MG63 (cell line): ENCODE measurements around the gene THRB. TPM values are rescaled to one million over a fixed set of nuclear protein-coding genes. Genes with fewer than 3 reads are reported as not detected.

Experiments used
- DNase-seq: peaks from one replicate; pipeline ENCODE4 v3.0.0-alpha.2; 2020
- H3K27me3 ChIP-seq: fragments of 250-450 bp; sonication (Bioruptor Pico); 2 replicates; pipeline ENCODE4 v1.5.1; 2020; ENCODE audit warnings: mild to moderate bottlenecking, moderate library complexity
- H3K36me3 ChIP-seq: fragments of 250-450 bp; sonication (Bioruptor Pico); 2 replicates; pipeline ENCODE4 v1.5.1; 2020; ENCODE audit warnings: mild to moderate bottlenecking, moderate library complexity
- H3K4me3 ChIP-seq: fragments of 250-450 bp; sonication (Bioruptor Pico); 2 replicates; pipeline ENCODE4 v1.5.1; 2020; ENCODE audit warnings: mild to moderate bottlenecking, moderate library complexity
- H3K9me3 ChIP-seq: fragments of 250-450 bp; sonication (Bioruptor Pico); 2 replicates; pipeline ENCODE4 v1.5.1; 2020; ENCODE audit warnings: mild to moderate bottlenecking, moderate library complexity
- total RNA-seq: library from RNA; depleted of rRNA; stranded (reverse); fragments of >200 nt; shearing (Covaris generic); gene quantifications from 2 replicates; pipeline ENCODE4 v1.2.3, GENCODE V29; 2014; ENCODE audit warnings: low replicate concordance

Gene THRB
- total RNA-seq, 1 experiment from 2014 or later, result not detected

DNA sequence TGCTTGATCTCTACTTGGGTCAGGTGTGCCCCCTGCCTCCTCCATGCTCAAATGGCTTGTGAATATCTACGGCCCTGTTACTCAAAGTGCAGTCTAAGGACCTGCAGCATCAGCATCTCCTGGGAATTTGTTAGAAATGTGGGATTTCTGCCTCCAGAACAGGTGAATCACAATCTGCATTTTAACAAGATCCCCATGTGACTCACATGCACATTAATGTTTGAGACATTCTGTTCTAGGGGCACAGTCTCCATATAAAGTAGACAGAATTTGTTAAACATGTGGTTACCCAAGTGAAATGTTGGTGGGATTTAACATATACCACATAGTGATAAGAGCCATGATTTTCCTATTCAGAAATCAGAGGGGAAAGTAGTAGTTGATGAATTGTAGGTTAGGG, 293.3 kb downstream of the THRB start:
- no peaks in the 10 kb centered on the region for H3K36me3 ChIP-seq
- DNase-seq, result no peak

DNA sequence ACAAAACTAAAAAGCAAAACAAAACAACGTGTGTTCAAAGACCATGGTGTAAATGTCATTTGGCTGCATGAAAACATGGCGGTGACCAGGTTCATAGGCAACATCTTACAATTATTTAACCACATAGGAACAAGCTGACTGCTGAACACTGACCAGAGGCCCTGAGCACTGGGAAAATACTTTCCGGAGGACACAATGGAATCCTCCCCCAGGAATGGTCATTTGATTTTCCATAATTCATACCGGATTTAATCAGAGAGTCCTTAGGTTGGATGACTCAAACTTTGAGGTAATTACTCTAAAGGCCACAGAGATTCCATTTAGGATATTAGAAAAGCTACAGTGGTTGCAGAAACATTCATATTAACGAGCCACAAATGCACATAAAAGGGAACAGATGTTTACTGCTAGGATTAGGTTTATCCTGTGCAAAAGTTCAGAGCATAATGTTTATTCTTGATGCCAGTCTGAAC, 294.8 kb downstream of the THRB start:
- no peak overlapping the region for H3K4me3 ChIP-seq
- no peaks in the 10 kb centered on the region for H3K9me3 ChIP-seq
- no peak for DNase-seq
- H3K36me3 ChIP-seq, result no peaks in the 10 kb centered on the region
- no peaks in the 10 kb centered on the region for H3K27me3 ChIP-seq

More for the DNA sequence above, 293.3 kb downstream of the THRB start:
- Histone ChIP-seq H3K9me3 (no peaks in the 10 kb centered on the region), H3K4me3 (no peak overlapping the region), H3K27me3 (no peaks in the 10 kb centered on the region)

DNA sequence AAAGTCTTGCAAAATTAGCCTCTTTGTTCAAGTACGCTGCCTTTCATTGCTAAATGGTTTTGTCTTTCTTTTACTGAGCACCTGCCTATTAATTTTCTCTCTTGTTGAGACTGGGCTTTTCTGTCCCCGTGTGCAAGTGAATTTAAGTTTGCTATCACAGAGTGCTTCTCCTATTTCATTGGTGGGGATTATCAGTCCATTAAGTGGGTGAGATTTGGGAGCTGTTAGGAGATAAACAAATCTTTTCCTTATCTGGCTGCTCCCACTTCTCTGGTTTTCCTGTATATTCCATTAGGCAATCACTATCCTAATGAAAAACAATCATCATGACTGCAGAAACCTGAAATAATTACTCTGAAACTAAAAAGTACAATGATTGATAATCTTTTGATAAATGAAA, 295.4 kb downstream of the THRB start:
- H3K4me3 ChIP-seq, result no peak overlapping the region
- no peaks in the 10 kb centered on the region for H3K9me3 ChIP-seq
- no peaks in the 10 kb centered on the region for H3K36me3 ChIP-seq
- no peak for DNase-seq
- no peaks in the 10 kb centered on the region for H3K27me3 ChIP-seq

DNA sequence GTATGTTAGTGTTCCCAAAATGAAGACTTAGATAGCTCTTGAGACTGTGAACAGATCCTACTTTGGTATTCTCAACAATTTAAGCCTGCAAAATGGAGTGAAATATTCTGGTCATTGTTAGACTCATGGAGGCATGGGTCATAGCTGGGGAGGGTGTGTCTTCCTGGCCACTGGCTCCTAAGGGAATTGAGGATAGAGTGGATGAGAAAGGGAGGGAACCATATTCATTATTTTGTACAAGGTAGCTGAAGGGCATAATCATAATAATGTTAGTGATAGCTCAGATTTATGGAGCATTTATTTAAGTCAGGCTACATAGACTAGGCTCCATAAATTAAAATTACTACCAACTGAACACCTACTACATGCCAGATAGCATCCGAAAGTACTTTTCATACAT, 295.9 kb downstream of the THRB start:
- H3K9me3 ChIP-seq, result no peaks in the 10 kb centered on the region
- no peak for DNase-seq
- H3K4me3 ChIP-seq, result no peak overlapping the region
- no peaks in the 10 kb centered on the region for H3K27me3 ChIP-seq
- no peaks in the 10 kb centered on the region for H3K36me3 ChIP-seq

DNA sequence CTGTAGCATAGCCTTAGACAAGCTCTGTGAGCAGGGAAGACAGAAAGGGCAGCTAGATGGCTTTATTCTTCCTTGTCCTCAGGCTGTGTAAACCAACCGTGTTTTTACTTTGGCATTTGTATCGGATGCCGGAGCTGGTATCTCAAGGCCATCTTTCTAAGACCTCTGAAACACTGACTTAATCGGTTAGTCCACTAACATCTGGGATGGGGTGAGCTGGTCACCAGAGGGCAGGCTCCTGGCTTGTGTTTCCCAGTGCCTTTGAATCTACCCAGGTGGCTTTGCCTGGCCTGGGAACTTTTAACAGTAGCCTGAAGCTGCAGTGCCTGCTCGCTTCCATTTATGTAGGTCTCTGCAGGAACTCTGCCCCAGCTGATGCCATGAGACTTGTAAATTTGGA, 296.8 kb downstream of the THRB start:
- H3K36me3 ChIP-seq, result no peaks in the 10 kb centered on the region
- no peaks in the 10 kb centered on the region for H3K27me3 ChIP-seq
- H3K9me3 ChIP-seq, result no peaks in the 10 kb centered on the region
- DNase-seq, result no peak
- H3K4me3 ChIP-seq, result no peak overlapping the region

DNA sequence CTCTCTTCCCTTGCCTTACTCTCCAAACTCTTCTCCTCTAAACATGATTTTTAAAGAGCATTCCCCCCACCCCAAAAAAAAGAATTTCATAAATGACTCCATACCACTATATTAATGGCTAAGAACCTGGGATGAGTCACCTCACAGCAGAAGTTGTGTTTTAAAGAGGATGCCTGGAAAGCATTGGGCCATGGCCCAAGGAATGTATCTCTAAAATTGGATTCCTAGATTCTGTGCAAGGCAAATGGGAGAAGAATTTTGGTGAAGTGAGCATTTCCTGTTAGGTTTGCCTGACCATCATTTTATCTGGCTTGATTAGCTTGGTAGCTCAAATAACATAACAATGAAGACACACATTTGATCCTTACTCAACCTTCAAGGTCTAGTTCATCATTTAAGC, 298.1 kb downstream of the THRB start:
- H3K36me3 ChIP-seq, result no peaks in the 10 kb centered on the region
- H3K9me3 ChIP-seq, result no peaks in the 10 kb centered on the region
- H3K4me3 ChIP-seq, result no peak overlapping the region
- H3K27me3 ChIP-seq, result no peaks in the 10 kb centered on the region
- peak; percentile 42 for DNase-seq

DNA sequence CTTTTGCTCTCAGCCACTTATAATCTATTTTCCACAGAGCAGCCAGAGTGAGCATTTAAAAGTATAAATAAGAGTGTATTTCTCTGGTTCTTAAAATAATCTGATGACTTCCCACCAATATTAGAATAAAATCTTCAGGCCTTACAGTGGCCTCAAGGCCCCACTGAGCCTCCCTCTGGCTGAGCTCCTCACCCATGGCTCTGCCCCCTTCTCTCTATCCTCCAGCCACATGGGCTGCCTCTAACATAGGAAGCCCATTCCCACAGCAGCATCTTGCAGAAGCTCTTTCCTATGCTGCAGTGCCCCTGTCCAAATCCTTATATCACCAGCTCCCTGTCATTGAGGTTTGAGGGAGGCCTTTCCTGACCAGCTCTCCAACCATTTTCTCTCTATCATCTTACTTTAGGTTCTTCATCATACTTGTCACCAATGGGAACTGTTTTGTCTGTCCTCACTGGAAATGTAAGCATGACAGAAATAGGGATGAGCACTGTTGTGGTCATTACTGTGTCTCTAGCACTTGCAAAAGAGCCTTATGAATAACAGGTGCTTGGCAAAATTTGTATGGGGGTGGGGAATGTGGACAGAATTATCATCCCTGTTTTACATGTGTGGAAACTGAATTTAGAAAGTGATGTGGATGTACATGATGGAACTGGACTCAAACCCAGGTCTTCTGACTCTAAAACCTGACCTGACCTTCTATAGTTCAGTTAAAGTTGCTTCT, 299.0 kb downstream of the THRB start:
- no peak for DNase-seq
- H3K36me3 ChIP-seq, result no peaks in the 10 kb centered on the region
- no peaks in the 10 kb centered on the region for H3K27me3 ChIP-seq
- no peak overlapping the region for H3K4me3 ChIP-seq
- H3K9me3 ChIP-seq, result no peaks in the 10 kb centered on the region

DNA sequence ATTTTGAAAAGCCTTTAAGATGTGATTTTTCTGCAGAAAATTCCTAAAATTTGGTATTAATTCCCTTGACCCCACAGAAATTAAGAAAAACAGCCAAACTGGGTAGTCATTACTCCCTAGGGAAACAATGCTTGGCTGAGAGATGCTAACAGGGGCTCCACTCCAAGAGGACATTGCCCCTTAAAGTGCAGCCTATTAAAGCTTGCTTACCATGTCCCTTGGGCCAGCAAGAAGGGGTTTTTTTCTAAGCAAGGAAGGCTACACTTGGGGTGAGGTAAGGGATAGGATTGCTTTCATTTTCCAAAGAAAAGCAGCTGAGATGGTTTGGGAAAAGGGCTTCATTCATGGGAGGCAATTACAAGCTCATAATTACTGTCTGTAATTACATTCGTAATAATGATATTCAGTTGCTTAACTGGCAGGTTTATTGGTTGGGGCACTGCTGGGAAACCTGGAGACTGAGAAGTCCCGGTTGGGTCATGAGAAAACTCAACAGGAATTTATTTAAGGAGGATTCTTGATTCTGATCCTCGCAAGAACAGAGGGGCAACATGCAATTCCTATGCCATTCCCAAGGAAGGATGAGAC, 302.1 kb downstream of the THRB start:
- Histone ChIP-seq H3K4me3 (no peak overlapping the region), H3K27me3 (no peaks in the 10 kb centered on the region), H3K9me3 (no peaks in the 10 kb centered on the region), H3K36me3 (no peaks in the 10 kb centered on the region)
- DNase-seq, result no peak

DNA sequence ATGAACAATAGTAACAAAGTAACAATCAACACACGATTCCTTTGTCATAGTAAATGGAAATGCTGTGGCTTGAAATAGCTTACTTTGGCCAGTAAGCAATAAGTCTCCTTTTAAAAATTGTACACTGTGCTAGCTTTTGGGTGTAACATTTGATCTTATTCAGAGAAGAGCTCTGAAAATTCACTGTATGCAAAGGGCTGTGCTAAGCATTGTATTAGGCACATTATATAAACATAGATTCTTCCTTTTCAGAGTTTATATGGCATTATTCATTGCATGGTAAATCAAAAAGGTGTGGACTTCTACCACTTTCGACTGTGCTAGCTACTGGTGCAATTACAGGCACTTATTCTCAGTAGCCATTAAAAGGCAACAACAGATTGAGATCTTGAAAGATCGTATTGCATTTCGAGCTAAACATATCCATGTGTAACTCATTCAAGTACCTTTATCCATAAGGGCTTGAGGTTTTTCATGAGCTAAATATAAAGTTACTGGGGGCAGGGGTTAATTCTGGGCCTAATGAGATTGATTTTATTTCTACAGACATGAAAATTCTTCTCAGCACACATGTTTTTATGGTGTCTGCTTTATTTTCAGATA, 302.7 kb downstream of the THRB start:
- no peaks in the 10 kb centered on the region for H3K27me3 ChIP-seq
- no peaks in the 10 kb centered on the region for H3K9me3 ChIP-seq
- DNase-seq, result no peak
- H3K36me3 ChIP-seq, result no peaks in the 10 kb centered on the region
- no peak overlapping the region for H3K4me3 ChIP-seq

DNA sequence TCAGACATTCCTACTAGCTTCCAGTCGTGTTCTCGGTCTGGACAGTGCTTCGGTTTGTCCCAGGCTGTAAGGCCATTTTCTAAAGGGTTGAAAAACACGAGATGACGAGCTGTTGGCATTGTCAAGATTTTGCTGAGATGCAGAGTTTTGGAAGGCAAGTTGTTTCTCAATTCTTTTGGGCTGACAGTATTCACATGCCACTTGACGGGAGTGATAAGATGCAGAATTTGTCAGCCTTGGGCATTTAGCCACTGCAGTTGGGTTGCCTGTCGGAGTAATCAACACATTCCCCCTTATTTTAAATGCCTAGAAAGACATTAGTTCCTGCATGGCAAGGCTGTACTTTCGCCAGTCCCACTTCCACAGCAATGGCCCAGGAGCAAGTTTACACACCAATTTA, 304.4 kb downstream of the THRB start:
- no peaks in the 10 kb centered on the region for H3K27me3 ChIP-seq
- DNase-seq, result no peak
- no peaks in the 10 kb centered on the region for H3K9me3 ChIP-seq
- H3K4me3 ChIP-seq, result no peak overlapping the region
- H3K36me3 ChIP-seq, result no peaks in the 10 kb centered on the region

DNA sequence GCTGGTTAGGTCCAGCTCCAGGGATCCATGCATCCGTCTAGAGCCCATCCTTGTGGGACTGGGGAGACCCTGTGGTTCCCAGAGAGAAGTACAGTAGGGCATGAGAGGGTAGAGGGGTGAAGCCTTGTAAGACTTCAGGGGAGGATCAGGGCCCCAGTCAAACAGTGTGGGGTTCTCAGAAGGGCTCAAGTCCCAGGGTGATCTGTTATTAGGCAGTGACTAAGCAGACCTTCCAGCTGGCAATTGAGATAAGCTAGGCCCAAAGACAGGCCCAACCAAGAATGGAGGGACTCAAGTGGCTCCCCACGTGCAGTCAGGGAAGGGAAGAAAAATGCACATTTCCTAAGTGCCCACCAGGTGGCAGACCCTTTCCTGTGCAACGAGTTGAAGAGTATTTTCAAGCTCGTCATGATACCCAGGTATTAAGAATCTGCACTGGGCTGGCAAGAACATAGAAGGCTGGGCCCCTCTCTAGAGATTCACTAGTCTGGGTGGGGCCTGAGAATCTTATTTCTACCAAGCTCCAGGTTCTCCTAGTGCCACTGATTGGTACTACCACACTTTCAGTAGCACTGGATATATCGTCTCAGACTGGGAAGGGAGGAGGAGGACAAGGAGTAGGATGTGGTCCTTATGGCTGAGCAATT, 308.8 kb downstream of the THRB start:
- no peaks in the 10 kb centered on the region for H3K9me3 ChIP-seq
- DNase-seq, result peak; percentile 25

DNA sequence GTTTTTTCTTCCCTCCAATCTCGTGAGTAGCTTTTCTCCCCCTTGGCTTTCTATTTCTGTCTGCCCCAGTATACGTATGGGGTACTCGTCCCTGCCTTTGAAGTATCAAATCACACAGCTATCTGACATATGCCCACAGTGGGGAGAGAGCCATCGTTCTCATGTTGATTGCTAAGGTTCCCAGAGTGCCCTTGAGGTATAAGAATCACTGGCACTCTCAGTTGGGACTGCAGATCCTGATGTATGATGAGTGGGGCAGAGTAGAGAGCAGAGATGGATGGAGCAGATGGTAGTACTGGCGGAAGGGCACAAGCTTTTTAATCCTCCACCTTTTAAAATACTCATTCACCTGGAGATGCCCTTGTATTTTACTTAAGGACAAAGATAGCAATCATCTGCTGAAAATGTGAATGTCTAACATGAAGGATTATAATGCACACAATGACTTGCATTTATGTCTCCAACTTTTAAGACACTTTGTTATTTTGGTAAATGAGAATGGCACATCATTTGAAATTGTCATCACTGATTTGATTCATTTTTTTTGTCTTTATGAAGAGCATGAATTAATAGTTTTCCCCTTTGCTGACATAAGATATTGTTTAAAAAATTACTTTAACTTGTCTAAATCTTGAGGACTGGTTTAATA, 310.0 kb downstream of the THRB start:
- no peak overlapping the region for H3K4me3 ChIP-seq

More for the DNA sequence above, 308.8 kb downstream of the THRB start:
- Histone ChIP-seq H3K36me3 (no peaks in the 10 kb centered on the region), H3K27me3 (no peaks in the 10 kb centered on the region), H3K4me3 (no peak overlapping the region)

DNA sequence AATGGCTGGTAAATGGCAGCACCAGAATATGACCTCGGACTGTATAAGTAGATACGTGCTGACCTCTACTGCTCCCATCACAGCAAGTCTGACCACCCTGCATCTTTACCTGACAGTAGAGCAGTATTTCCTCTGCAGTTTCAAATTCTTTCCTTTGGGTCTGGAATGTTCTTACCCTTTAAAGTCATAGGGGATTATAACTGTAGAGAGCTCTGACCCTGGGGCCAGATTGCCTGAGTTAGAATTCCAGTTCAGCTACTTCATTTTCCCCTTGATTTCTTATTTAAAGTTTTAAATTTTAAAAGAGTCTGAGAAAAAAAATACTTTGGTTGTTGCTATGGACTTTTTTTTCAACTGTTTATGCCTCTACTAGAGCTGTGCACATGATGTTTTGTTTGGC, 311.9 kb downstream of the THRB start:
- Histone ChIP-seq H3K36me3 (no peaks in the 10 kb centered on the region), H3K27me3 (no peaks in the 10 kb centered on the region), H3K9me3 (no peaks in the 10 kb centered on the region), H3K4me3 (no peak overlapping the region)
- no peak for DNase-seq

More for the DNA sequence above, 310.0 kb downstream of the THRB start:
- no peaks in the 10 kb centered on the region for H3K9me3 ChIP-seq
- H3K36me3 ChIP-seq, result no peaks in the 10 kb centered on the region
- H3K27me3 ChIP-seq, result no peaks in the 10 kb centered on the region
- no peak for DNase-seq

DNA sequence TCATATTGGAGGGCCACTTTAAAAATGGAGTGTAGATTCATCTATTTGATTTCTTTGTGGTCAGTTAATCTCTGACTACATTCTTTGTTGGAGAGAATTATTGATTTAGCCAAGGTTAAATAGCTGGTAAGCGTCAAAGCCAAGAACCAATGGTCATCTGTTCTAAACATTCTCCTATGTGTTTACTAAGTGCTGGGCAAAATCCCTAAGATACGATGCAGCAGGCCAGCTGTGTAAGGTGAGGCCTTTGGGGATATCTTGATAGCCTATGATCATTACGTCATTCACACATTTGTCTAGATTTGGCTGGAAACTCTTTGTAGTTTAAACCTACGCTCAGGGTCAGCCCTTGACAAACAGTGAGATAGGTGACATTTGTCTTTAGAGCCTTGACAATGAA, 313.4 kb downstream of the THRB start:
- Histone ChIP-seq H3K9me3 (no peaks in the 10 kb centered on the region), H3K36me3 (no peaks in the 10 kb centered on the region)
- DNase-seq, result no peak

DNA sequence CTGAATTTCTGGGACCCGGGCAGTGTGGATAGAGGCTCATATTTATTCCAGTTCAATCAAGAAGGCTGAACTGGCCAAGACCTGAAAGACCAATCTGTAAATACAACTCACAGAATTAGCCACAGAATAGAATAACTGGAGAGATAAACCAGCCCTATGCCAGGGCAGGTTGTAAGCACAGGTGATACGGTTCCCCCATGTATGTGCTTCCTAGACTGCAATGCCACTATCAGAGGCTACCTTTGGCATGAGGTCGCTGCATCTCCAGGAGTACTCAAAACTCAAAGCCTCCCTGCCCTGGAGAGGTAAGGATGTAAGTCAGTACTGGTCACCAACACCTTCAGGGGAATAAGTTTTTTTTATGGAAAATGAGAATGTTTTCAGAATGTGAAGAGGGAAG, 314.0 kb downstream of the THRB start:
- H3K9me3 ChIP-seq, result no peaks in the 10 kb centered on the region
- H3K4me3 ChIP-seq, result no peak overlapping the region
- no peaks in the 10 kb centered on the region for H3K27me3 ChIP-seq
- H3K36me3 ChIP-seq, result no peaks in the 10 kb centered on the region
- no peak for DNase-seq

More for the DNA sequence above, 313.4 kb downstream of the THRB start:
- H3K27me3 ChIP-seq, result no peaks in the 10 kb centered on the region
- H3K4me3 ChIP-seq, result no peak overlapping the region

DNA sequence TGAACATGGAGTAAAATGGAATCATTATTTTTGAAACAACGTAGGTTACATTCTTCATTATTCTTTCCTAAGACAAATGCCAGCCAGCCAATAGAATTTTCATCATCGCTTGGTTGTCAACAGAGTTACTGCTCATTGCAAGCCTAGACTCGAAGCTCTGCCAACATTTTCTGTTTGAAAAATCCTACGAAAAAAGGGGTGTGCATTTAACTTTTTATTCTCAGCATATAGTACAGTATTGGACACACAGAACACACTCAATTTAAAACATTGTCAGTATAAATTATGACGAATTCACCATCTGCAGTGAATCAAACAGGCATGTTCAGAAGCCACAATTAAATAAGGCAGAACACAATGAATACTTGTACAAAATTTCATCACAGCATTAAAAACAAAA, 317.4 kb downstream of the THRB start:
- no peaks in the 10 kb centered on the region for H3K36me3 ChIP-seq
- no peak overlapping the region for H3K4me3 ChIP-seq
- H3K9me3 ChIP-seq, result no peaks in the 10 kb centered on the region
- DNase-seq, result no peak
- no peaks in the 10 kb centered on the region for H3K27me3 ChIP-seq

DNA sequence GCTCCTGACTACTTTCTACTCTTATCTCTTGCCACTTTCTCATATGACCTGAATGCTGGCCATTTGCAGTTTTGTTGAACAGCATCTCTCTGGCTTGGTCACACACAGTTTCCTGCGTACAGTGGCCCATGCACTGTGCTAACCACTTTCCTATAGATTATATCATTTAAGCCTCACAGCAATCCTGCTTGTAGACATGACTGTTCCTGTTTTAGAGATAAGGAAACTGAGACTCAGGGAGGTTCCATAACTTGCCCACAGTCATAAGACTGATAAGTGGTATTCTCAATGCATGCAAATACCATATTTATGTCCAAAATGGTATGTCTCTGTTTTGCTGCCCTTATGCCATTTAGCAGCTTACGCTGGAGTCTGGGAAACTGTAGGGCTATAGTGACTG, 320.0 kb downstream of the THRB start:
- H3K9me3 ChIP-seq, result no peaks in the 10 kb centered on the region
- DNase-seq, result no peak
- H3K4me3 ChIP-seq, result no peak overlapping the region
- H3K36me3 ChIP-seq, result no peaks in the 10 kb centered on the region
- no peaks in the 10 kb centered on the region for H3K27me3 ChIP-seq
